Measurements from ENCODE around the gene HPGD. TPM values are rescaled to one million over a fixed set of nuclear protein-coding genes. Genes with fewer than 3 reads are reported as not detected.
"Not testable (repeated sequence)": the region's sequence is repeated elsewhere in the genome, so short reads cannot be mapped to it uniquely, and the experiment has no call there.

Gene HPGD
- total RNA-seq, 1 donor from 2014 or later: 12.9 TPM

GRCh38 chr4:174528226-174528625 is 5.9 kb upstream of the HPGD start:
- no peak for DNase-seq (ENCODE audit: low spot score)

- DNase-seq (ENCODE audit: low spot score): no peak
Measured at GRCh38 chr4:174526731-174527130, 4.4 kb upstream of the HPGD start.

- no peak for DNase-seq (ENCODE audit: low spot score)
Measured at GRCh38 chr4:174524242-174524641, 2.0 kb upstream of the HPGD start.

- DNase-seq (ENCODE audit: low spot score): no peak
Measured at GRCh38 chr4:174523025-174523693, 871 bp upstream of the HPGD start.

GRCh38 chr4:174521800-174522182 is 497 bp downstream of the HPGD start:
- DNase-seq (ENCODE audit: low spot score): no peak

- DNase-seq (ENCODE audit: low spot score): no peak
Measured at GRCh38 chr4:174520660-174521059, 1.6 kb downstream of the HPGD start.

GRCh38 chr4:174517502-174518445 is 4.5 kb downstream of the HPGD start:
- no peak for DNase-seq (ENCODE audit: low spot score)

GRCh38 chr4:174516794-174517193 is 5.5 kb downstream of the HPGD start:
- DNase-seq (ENCODE audit: low spot score): no peak

GRCh38 chr4:174516345-174516744 is 5.9 kb downstream of the HPGD start:
- DNase-seq (ENCODE audit: low spot score): no peak

- no peak for DNase-seq (ENCODE audit: low spot score)
Measured at GRCh38 chr4:174512745-174513144, 9.5 kb downstream of the HPGD start.

GRCh38 chr4:174505892-174506291 is 16.4 kb downstream of the HPGD start:
- no peak for DNase-seq (ENCODE audit: low spot score)

- no peak for DNase-seq (ENCODE audit: low spot score)
Measured at GRCh38 chr4:174505007-174505406, 17.3 kb downstream of the HPGD start.

- no peak for DNase-seq (ENCODE audit: low spot score)
Measured at GRCh38 chr4:174503079-174503715, 19.1 kb downstream of the HPGD start.

- DNase-seq (ENCODE audit: low spot score): no peak
Measured at GRCh38 chr4:174496631-174497432, 25.5 kb downstream of the HPGD start.

- no peak for DNase-seq (ENCODE audit: low spot score)
Measured at GRCh38 chr4:174495626-174496025, 26.7 kb downstream of the HPGD start.

- DNase-seq (ENCODE audit: low spot score): no peak
Measured at GRCh38 chr4:174494726-174495125, 27.6 kb downstream of the HPGD start.

GRCh38 chr4:174494146-174494545 is 28.1 kb downstream of the HPGD start:
- no peak for DNase-seq (ENCODE audit: low spot score)

- DNase-seq (ENCODE audit: low spot score): no peak
Measured at GRCh38 chr4:174490451-174490961, 31.8 kb downstream of the HPGD start.

- not testable (repeated sequence) for DNase-seq (ENCODE audit: low spot score)
Measured at GRCh38 chr4:174488368-174488767, 33.9 kb downstream of the HPGD start.

GRCh38 chr4:174485025-174485424 is 37.3 kb downstream of the HPGD start:
- no peak for DNase-seq (ENCODE audit: low spot score)

- DNase-seq (ENCODE audit: low spot score): no peak
Measured at GRCh38 chr4:174483792-174484191, 38.5 kb downstream of the HPGD start.
